ENCODE results near the gene FAM222B. TPM values are rescaled to one million over a fixed set of nuclear protein-coding genes. Genes with fewer than 3 reads are reported as not detected.
A peak's percentile ranks its signal among the peaks of the same experiment; 100 is the strongest.

Gene FAM222B
- total and polyA plus RNA-seq, 9 of the 15 experiments (the other 6 are each of a cell fraction or from before 2014, with no cell fraction given), result 4.0 to 34.6 (median 7.5) TPM

GRCh38 chr17:28842282-28843012 is at the start of gene FAM222B (continued):
- TF ChIP-seq SRSF7 (optimal IDR thresholded peaks at IDR 0.05; ENCODE audit: low read depth, low read length) (no peak), ZNF512 (tag; IDR thresholded peaks at IDR 0.05) (no peak), ILF3 (IDR thresholded peaks at IDR 0.05; ENCODE audit: borderline replicate concordance) (no peak), ZNF668 (CRISPR knock-in tag; IDR thresholded peaks at IDR 0.05) (no peak)
- TF ChIP-seq, protein P1, sequence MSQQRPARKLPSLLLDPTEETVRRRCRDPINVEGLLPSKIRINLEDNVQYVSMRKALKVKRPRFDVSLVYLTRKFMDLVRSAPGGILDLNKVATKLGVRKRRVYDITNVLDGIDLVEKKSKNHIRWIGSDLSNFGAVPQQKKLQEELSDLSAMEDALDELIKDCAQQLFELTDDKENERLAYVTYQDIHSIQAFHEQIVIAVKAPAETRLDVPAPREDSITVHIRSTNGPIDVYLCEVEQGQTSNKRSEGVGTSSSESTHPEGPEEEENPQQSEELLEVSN (IDR thresholded peaks at IDR 0.05; ENCODE audit: borderline replicate concordance in 1 of 2, extremely low read depth in 1 of 2, insufficient read depth in 1 of 2, insufficient read length in 1 of 2, low read depth in 1 of 2, low read length in 1 of 2, poor library complexity in 1 of 2, severe bottlenecking in 1 of 2), result peak; percentile 28 to 66
- TF ChIP-seq, protein P2, sequence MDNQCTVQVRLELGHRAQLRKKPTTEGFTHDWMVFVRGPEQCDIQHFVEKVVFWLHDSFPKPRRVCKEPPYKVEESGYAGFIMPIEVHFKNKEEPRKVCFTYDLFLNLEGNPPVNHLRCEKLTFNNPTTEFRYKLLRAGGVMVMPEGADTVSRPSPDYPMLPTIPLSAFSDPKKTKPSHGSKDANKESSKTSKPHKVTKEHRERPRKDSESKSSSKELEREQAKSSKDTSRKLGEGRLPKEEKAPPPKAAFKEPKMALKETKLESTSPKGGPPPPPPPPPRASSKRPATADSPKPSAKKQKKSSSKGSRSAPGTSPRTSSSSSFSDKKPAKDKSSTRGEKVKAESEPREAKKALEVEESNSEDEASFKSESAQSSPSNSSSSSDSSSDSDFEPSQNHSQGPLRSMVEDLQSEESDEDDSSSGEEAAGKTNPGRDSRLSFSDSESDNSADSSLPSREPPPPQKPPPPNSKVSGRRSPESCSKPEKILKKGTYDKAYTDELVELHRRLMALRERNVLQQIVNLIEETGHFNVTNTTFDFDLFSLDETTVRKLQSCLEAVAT (IDR thresholded peaks at IDR 0.05), result peak; percentile 67 to 88; a peak in 3 of 4 replicates
- TF ChIP-seq, protein P3, sequence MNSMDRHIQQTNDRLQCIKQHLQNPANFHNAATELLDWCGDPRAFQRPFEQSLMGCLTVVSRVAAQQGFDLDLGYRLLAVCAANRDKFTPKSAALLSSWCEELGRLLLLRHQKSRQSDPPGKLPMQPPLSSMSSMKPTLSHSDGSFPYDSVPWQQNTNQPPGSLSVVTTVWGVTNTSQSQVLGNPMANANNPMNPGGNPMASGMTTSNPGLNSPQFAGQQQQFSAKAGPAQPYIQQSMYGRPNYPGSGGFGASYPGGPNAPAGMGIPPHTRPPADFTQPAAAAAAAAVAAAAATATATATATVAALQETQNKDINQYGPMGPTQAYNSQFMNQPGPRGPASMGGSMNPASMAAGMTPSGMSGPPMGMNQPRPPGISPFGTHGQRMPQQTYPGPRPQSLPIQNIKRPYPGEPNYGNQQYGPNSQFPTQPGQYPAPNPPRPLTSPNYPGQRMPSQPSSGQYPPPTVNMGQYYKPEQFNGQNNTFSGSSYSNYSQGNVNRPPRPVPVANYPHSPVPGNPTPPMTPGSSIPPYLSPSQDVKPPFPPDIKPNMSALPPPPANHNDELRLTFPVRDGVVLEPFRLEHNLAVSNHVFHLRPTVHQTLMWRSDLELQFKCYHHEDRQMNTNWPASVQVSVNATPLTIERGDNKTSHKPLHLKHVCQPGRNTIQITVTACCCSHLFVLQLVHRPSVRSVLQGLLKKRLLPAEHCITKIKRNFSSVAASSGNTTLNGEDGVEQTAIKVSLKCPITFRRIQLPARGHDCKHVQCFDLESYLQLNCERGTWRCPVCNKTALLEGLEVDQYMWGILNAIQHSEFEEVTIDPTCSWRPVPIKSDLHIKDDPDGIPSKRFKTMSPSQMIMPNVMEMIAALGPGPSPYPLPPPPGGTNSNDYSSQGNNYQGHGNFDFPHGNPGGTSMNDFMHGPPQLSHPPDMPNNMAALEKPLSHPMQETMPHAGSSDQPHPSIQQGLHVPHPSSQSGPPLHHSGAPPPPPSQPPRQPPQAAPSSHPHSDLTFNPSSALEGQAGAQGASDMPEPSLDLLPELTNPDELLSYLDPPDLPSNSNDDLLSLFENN (IDR thresholded peaks at IDR 0.05; ENCODE audit: low read depth in 2 of 2, low read length in 2 of 2), result peak in 1 of 2 experiments; percentile 33; a peak in 1 of 4 replicates
- TF ChIP-seq, protein P4, sequence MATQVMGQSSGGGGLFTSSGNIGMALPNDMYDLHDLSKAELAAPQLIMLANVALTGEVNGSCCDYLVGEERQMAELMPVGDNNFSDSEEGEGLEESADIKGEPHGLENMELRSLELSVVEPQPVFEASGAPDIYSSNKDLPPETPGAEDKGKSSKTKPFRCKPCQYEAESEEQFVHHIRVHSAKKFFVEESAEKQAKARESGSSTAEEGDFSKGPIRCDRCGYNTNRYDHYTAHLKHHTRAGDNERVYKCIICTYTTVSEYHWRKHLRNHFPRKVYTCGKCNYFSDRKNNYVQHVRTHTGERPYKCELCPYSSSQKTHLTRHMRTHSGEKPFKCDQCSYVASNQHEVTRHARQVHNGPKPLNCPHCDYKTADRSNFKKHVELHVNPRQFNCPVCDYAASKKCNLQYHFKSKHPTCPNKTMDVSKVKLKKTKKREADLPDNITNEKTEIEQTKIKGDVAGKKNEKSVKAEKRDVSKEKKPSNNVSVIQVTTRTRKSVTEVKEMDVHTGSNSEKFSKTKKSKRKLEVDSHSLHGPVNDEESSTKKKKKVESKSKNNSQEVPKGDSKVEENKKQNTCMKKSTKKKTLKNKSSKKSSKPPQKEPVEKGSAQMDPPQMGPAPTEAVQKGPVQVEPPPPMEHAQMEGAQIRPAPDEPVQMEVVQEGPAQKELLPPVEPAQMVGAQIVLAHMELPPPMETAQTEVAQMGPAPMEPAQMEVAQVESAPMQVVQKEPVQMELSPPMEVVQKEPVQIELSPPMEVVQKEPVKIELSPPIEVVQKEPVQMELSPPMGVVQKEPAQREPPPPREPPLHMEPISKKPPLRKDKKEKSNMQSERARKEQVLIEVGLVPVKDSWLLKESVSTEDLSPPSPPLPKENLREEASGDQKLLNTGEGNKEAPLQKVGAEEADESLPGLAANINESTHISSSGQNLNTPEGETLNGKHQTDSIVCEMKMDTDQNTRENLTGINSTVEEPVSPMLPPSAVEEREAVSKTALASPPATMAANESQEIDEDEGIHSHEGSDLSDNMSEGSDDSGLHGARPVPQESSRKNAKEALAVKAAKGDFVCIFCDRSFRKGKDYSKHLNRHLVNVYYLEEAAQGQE (IDR thresholded peaks at IDR 0.05; ENCODE audit: borderline replicate concordance), result no peak
- TF ChIP-seq, protein P4 (CRISPR knock-in tag; IDR thresholded peaks at IDR 0.05; ENCODE audit: low read depth), result 0 out of 2 replicates have a peak, but pooled peaks have one; percentile 62

Measured in K562 (cell line).